Measurements from ENCODE around the gene GLRX5. TPM values are rescaled to one million over a fixed set of nuclear protein-coding genes. Genes with fewer than 3 reads are reported as not detected.

GLRX5 gene
- total RNA-seq, 1 experiment from 2014 or later, result 72.8 TPM

DNA sequence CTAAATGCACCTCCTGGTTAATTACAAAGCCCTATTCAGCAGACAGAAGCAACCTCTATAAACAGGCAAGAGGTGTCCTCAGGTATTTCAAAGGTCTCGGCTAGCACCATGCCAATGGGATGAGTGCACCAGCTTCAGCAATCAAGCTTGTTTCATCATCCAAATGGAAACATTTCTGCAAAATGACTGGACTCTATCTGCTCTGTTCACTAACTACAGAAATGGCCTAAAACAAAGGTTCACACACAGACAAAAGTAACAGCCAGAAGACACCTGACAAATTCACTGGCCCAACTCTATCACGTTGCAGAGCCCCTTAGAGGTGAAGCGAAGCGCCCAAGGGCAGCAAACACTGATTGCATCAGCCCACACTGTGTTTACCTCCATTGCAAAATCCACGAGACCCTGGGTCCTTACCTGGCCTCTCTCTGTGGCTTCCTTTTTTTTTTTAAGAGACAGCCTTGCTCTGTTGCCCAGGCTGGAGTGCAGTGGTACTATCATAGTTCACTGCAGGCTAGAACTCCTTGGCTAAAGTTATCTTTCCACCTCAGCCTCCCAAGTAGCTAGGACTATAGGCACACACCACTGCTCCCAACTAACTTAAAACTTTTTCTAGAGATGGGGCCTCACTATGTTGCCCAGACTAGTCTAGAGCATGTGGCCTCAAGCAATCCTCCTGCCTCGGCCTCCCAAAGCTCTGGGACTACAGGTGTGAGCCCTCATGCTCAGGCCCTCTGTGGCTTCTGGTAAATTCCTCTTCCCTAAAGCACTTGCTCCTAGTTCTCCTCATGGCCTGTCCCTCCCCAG lies 9.9 kb upstream of the GLRX5 start (continued):
- TF ChIP-seq, protein P1, sequence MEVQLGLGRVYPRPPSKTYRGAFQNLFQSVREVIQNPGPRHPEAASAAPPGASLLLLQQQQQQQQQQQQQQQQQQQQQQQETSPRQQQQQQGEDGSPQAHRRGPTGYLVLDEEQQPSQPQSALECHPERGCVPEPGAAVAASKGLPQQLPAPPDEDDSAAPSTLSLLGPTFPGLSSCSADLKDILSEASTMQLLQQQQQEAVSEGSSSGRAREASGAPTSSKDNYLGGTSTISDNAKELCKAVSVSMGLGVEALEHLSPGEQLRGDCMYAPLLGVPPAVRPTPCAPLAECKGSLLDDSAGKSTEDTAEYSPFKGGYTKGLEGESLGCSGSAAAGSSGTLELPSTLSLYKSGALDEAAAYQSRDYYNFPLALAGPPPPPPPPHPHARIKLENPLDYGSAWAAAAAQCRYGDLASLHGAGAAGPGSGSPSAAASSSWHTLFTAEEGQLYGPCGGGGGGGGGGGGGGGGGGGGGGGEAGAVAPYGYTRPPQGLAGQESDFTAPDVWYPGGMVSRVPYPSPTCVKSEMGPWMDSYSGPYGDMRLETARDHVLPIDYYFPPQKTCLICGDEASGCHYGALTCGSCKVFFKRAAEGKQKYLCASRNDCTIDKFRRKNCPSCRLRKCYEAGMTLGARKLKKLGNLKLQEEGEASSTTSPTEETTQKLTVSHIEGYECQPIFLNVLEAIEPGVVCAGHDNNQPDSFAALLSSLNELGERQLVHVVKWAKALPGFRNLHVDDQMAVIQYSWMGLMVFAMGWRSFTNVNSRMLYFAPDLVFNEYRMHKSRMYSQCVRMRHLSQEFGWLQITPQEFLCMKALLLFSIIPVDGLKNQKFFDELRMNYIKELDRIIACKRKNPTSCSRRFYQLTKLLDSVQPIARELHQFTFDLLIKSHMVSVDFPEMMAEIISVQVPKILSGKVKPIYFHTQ (CRISPR knock-in tag; IDR thresholded peaks at IDR 0.05), result no peak
- TF ChIP-seq, protein P2, sequence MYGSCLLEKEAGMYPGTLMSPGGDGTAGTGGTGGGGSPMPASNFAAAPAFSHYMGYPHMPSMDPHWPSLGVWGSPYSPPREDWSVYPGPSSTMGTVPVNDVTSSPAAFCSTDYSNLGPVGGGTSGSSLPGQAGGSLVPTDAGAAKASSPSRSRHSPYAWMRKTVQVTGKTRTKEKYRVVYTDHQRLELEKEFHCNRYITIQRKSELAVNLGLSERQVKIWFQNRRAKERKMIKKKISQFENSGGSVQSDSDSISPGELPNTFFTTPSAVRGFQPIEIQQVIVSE (CRISPR knock-in tag; IDR thresholded peaks at IDR 0.05; ENCODE audit: borderline replicate concordance), result no peak

GRCh38 chr14:95525999-95526398 lies 8.9 kb upstream of the GLRX5 start:
- no peaks in the 10 kb centered on the region for H3K9me3 Mint-ChIP-seq
- peaks cover 14% of the 10 kb centered on the region for H3K4me1 Mint-ChIP-seq
- DNase-seq (ENCODE audit: low spot score), result no peak
- ATAC-seq, result no peak
- ChIA-PET POLR2A (no interaction called here), CTCF (interaction anchor here (0.9 to 4.3 kb wide), 7 partner anchors 9 to 99 kb away, joined by 3 to 41 read pairs (median 7); partner anchors contain the start of genes GLRX5 and SYNE3)
- peaks cover 9% of the 10 kb centered on the region for H3K36me3 Mint-ChIP-seq
- no peak overlapping the region for H3K4me3 Mint-ChIP-seq
- H3K27me3 Mint-ChIP-seq (ENCODE audit: low read depth), result no peaks in the 10 kb centered on the region
- H3K27ac Mint-ChIP-seq, result no peak overlapping the region
- TF ChIP-seq STAT6 (CRISPR knock-in tag; conservative IDR thresholded peaks at IDR 0.05; ENCODE audit: low read depth), result no peak
- TF ChIP-seq FOXK1 (CRISPR knock-in tag; IDR thresholded peaks at IDR 0.05), result no peak
- TF ChIP-seq NFE2L1 (CRISPR knock-in tag; IDR thresholded peaks at IDR 0.05), result no peak
- TF ChIP-seq ZNF396 (CRISPR knock-in tag; IDR thresholded peaks at IDR 0.05; ENCODE audit: borderline replicate concordance), result no peak
- TF ChIP-seq, protein P3, sequence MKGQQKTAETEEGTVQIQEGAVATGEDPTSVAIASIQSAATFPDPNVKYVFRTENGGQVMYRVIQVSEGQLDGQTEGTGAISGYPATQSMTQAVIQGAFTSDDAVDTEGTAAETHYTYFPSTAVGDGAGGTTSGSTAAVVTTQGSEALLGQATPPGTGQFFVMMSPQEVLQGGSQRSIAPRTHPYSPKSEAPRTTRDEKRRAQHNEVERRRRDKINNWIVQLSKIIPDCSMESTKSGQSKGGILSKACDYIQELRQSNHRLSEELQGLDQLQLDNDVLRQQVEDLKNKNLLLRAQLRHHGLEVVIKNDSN (CRISPR knock-in tag; IDR thresholded peaks at IDR 0.05), result no peak
- no peak for TF ChIP-seq ESRRA (CRISPR knock-in tag; IDR thresholded peaks at IDR 0.05; ENCODE audit: borderline replicate concordance)

- Mint-ChIP-seq H3K36me3 (peaks cover 14% of the 10 kb centered on the region), H3K4me1 (peaks cover 14% of the 10 kb centered on the region), H3K27me3 (ENCODE audit: low read depth) (no peaks in the 10 kb centered on the region), H3K4me3 (no peak overlapping the region), H3K27ac (no peak overlapping the region; the same call in 1 of the 2 replicates), H3K9me3 (no peaks in the 10 kb centered on the region)
- CTCF ChIA-PET, result interaction anchor here (0.5 to 4.3 kb wide), 26 partner anchors 10 to 493 kb away, joined by 3 to 41 read pairs (median 4); partner anchors contain the start of gene SYNE3
- POLR2A ChIA-PET, result interaction anchor here (0.8 kb wide), 1 partner anchor 84 kb away, joined by 3 read pairs; no protein-coding TSS in a partner anchor
- no peak for ATAC-seq
- no peak for DNase-seq (ENCODE audit: low spot score)
- no peak for TF ChIP-seq ZNF232 (CRISPR knock-in tag; IDR thresholded peaks at IDR 0.05)
- no peak for TF ChIP-seq ZBTB21 (CRISPR knock-in tag; IDR thresholded peaks at IDR 0.05; ENCODE audit: borderline replicate concordance)
- TF ChIP-seq FOXJ3 (CRISPR knock-in tag; IDR thresholded peaks at IDR 0.05; ENCODE audit: borderline replicate concordance), result no peak
- no peak for TF ChIP-seq MXD4 (CRISPR knock-in tag; IDR thresholded peaks at IDR 0.05; ENCODE audit: borderline replicate concordance)
- TF ChIP-seq, protein P4, sequence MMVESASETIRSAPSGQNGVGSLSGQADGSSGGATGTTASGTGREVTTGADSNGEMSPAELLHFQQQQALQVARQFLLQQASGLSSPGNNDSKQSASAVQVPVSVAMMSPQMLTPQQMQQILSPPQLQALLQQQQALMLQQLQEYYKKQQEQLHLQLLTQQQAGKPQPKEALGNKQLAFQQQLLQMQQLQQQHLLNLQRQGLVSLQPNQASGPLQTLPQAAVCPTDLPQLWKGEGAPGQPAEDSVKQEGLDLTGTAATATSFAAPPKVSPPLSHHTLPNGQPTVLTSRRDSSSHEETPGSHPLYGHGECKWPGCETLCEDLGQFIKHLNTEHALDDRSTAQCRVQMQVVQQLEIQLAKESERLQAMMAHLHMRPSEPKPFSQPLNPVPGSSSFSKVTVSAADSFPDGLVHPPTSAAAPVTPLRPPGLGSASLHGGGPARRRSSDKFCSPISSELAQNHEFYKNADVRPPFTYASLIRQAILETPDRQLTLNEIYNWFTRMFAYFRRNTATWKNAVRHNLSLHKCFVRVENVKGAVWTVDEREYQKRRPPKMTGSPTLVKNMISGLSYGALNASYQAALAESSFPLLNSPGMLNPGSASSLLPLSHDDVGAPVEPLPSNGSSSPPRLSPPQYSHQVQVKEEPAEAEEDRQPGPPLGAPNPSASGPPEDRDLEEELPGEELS (CRISPR knock-in tag; IDR thresholded peaks at IDR 0.05), result no peak
- TF ChIP-seq TP53 (CRISPR knock-in tag; IDR thresholded peaks at IDR 0.05), result no peak
- TF ChIP-seq NR2C2 (CRISPR knock-in tag; IDR thresholded peaks at IDR 0.05), result no peak
- no peak for TF ChIP-seq FOXK1 (CRISPR knock-in tag; IDR thresholded peaks at IDR 0.05)
These were observed 8.1 kb upstream of the GLRX5 start for GRCh38 chr14:95526483-95527386.

Data from WTC11 (cell line).